Liver (tissue), 9 donors: ENCODE measurements around the gene CYP2S1. TPM values are rescaled to one million over a fixed set of nuclear protein-coding genes. Genes with fewer than 3 reads are reported as not detected.

Experiments used
- DNase-seq: peaks from one replicate; pipeline ENCODE4 v3.0.0-alpha.2; 2017; ENCODE audit warnings: low spot score
- H3K27ac ChIP-seq, 2 donors: one replicate each; pipeline ENCODE4 v1.7.0; 2013; ENCODE audit warnings: inconsistent platforms in 2 of 2, low read length in 2 of 2, control low read depth in 1 of 2, low read depth in 1 of 2, mild to moderate bottlenecking in 1 of 2
- H3K27me3 ChIP-seq, 4 donors: one replicate each; pipeline versions ENCODE4 v1.6.1 to v1.7.0; 2013; ENCODE audit warnings: low read length in 3 of 4, inconsistent platforms in 1 of 4, mild to moderate bottlenecking in 1 of 4, moderate library complexity in 1 of 4; ENCODE audit not compliant: control insufficient read depth in 4 of 4, insufficient read depth in 4 of 4
- H3K36me3 ChIP-seq, 4 donors: one replicate each; pipeline versions ENCODE4 v1.6.1 to v1.7.0; 2013; ENCODE audit warnings: low read length in 3 of 4, mild to moderate bottlenecking in 3 of 4, low read depth in 1 of 4, moderate library complexity in 1 of 4; ENCODE audit not compliant: control insufficient read depth in 4 of 4, insufficient read depth in 3 of 4
- H3K4me1 ChIP-seq, 4 donors: one replicate each; pipeline versions ENCODE4 v1.6.1 to v1.7.0; 2013; ENCODE audit warnings: low read length in 3 of 4, mild to moderate bottlenecking in 3 of 4, moderate library complexity in 1 of 4; ENCODE audit not compliant: control insufficient read depth in 4 of 4, insufficient read depth in 4 of 4
- H3K4me3 ChIP-seq, 3 donors: one replicate each; pipeline versions ENCODE4 v1.6.1 to v1.7.0; 2013; ENCODE audit warnings: low read length in 3 of 3, control low read depth in 1 of 3, low read depth in 1 of 3, mild to moderate bottlenecking in 1 of 3
- H3K9ac ChIP-seq, 2 donors: one replicate each; pipeline ENCODE4 v1.7.0; 2013; ENCODE audit warnings: low read length in 2 of 2, mild to moderate bottlenecking in 2 of 2, moderate library complexity in 2 of 2, control low read depth in 1 of 2, low read depth in 1 of 2
- H3K9me3 ChIP-seq, 4 donors: one replicate each; pipeline versions ENCODE4 v1.6.1 to v1.7.0; 2013; ENCODE audit warnings: low read length in 3 of 4; ENCODE audit not compliant: control insufficient read depth in 4 of 4
- ATF3 ChIP-seq: IDR thresholded peaks from 2 replicates; pipeline ENCODE4 v1.6.1; 2016; ENCODE audit warnings: antibody characterized with exemption
- CTCF ChIP-seq: fragments of 150-350 bp; IDR thresholded peaks from 2 replicates; pipeline ENCODE4 v1.5.1; 2017; ENCODE audit warnings: improper control_type of control experiment, low read depth, low read length; ENCODE audit not compliant: missing input control
- EGR1 ChIP-seq, 2 donors: IDR thresholded peaks; 2 replicates each; pipeline ENCODE4 v1.6.1; 2016 to 2018; ENCODE audit warnings: antibody characterized with exemption in 2 of 2, low read depth in 2 of 2
- FOXA1 ChIP-seq: IDR thresholded peaks from 2 replicates; pipeline ENCODE4 v1.6.1; 2016; ENCODE audit warnings: antibody characterized with exemption
- FOXA2 ChIP-seq: IDR thresholded peaks from 2 replicates; pipeline ENCODE4 v1.6.1; 2016; ENCODE audit warnings: antibody characterized with exemption
- GABPA ChIP-seq, 2 donors: IDR thresholded peaks in 1 of 2; conservative IDR thresholded peaks in 1 of 2; 2 replicates each; pipeline ENCODE4 v1.6.1; 2016; ENCODE audit warnings: antibody characterized with exemption in 2 of 2, mild to moderate bottlenecking in 1 of 2, moderate library complexity in 1 of 2
- HNF4A ChIP-seq, 2 donors: conservative IDR thresholded peaks; 2 replicates each; pipeline ENCODE4 v1.6.1; 2016; ENCODE audit warnings: antibody characterized with exemption in 2 of 2, mild to moderate bottlenecking in 2 of 2
- HNF4G ChIP-seq: IDR thresholded peaks from 2 replicates; pipeline ENCODE4 v1.6.1; 2016; ENCODE audit warnings: antibody characterized with exemption
- JUND ChIP-seq, 2 donors: IDR thresholded peaks; 2 replicates each; pipeline ENCODE4 v1.6.1; 2016; ENCODE audit warnings: antibody characterized with exemption in 2 of 2
- MAX ChIP-seq: IDR thresholded peaks from 2 replicates; pipeline ENCODE4 v1.6.1; 2016; ENCODE audit warnings: antibody characterized with exemption
- NR2F2 ChIP-seq: IDR thresholded peaks from 2 replicates; pipeline ENCODE4 v1.6.1; 2016; ENCODE audit warnings: antibody characterized with exemption
- RAD21 ChIP-seq, 2 donors: IDR thresholded peaks; 2 replicates each; pipeline ENCODE4 v1.6.1; 2016; ENCODE audit warnings: antibody characterized with exemption in 2 of 2, mild to moderate bottlenecking in 2 of 2
- REST ChIP-seq: IDR thresholded peaks from 2 replicates; pipeline ENCODE4 v1.6.1; 2016; ENCODE audit warnings: antibody characterized with exemption, mild to moderate bottlenecking
- RXRA ChIP-seq, 2 donors: IDR thresholded peaks; 2 replicates each; pipeline ENCODE4 v1.6.1; 2017 to 2018; ENCODE audit warnings: antibody characterized with exemption in 2 of 2, mild to moderate bottlenecking in 1 of 2
- SP1 ChIP-seq: IDR thresholded peaks from 2 replicates; pipeline ENCODE4 v1.6.1; 2018; ENCODE audit warnings: antibody characterized with exemption, mild to moderate bottlenecking
- TAF1 ChIP-seq: conservative IDR thresholded peaks from 2 replicates; pipeline ENCODE4 v1.6.1; 2016; ENCODE audit warnings: antibody characterized with exemption, mild to moderate bottlenecking
- YY1 ChIP-seq: IDR thresholded peaks from 2 replicates; pipeline ENCODE4 v1.6.1; 2016; ENCODE audit warnings: antibody characterized with exemption, mild to moderate bottlenecking
- ZBTB33 ChIP-seq: IDR thresholded peaks from 2 replicates; pipeline ENCODE4 v1.6.1; 2016; ENCODE audit warnings: antibody characterized with exemption
- WGBS: extraction: QIAGEN DNeasy Blood & Tissue Kit; methylation state at CpG from one replicate; pipeline ENCODE4 v1.1.7; 2013; 5-methylcytosine and 5-hydroxymethylcytosine counted together
- polyA plus RNA-seq, 2 donors: library from polyadenylated mRNA; stranded (reverse) in 1 of 2; unstranded in 1 of 2; fragments of 200-250 nt in 1 of 2; fragments of >200 nt in 1 of 2; fragmentation: Nextera tagmentation in 1 of 2; extraction: Ambion mirVana in 1 of 2; gene quantifications; one replicate each; pipeline versions ENCODE4 v1.2.1 to v1.2.3, GENCODE V29; 2013 to 2015
- total RNA-seq, 2 donors: library from RNA; depleted of rRNA; stranded (reverse); fragments of >200 nt; gene quantifications; one replicate each; pipeline ENCODE4 v1.2.3, GENCODE V29; 2014
- donor health status: healthy.
- donor health status: healthy.
- donor health status: healthy.
- donor health status: healthy.
- donor health status: healthy.

CYP2S1 gene
- total and polyA plus RNA-seq, 4 donors = 0.35 to 1.9 (median 1.5) TPM

DNA sequence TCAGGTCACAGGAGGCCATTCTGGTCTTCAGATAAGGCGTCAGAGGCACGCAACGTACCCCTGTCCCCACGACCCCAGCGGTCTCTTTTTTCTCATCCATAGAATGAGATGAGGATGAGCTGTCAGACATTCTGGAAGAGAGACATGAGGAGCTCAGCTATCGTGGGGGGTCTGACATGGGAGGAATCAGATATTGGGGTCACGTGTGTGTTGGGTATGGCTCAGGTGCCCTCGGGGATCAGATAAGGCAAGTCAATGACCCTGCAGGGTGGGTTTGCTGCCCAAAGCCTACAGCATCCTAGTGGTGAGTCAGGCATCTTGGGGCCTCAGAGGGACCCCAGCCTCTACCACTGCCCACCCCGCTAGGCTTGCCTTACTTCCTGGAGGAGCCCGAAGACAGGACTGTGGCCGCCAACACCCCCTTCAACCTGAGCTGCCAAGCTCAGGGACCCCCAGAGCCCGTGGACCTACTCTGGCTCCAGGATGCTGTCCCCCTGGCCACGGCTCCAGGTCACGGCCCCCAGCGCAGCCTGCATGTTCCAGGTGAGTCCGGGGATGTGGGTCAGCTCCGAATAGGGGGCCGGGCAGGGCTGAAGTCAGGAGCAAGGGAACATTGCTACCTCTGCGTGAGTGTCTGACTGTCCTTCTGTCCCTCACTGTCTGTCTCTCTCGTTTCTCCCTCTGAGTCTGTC is 28.6 kb downstream of the CYP2S1 start:
- WGBS = 82% methylated on average over 20 of the region's 20 CpGs
- Histone ChIP-seq H3K27ac (no peak overlapping the region), H3K4me3 (no peak overlapping the region)

GRCh38 chr19:41222240-41222639 is 29.2 kb downstream of the CYP2S1 start:
- peaks cover 0 to 13% (median 7%) of the 10 kb centered on the region in 4 donors for H3K4me1 ChIP-seq
- peaks cover 0 to 2% (median 0%) of the 10 kb centered on the region in 4 donors for H3K27me3 ChIP-seq
- H3K36me3 ChIP-seq = no peaks in the 10 kb centered on the region
- H3K4me3 ChIP-seq = no peak overlapping the region
- no peak for TF ChIP-seq FOXA1
- no peak for TF ChIP-seq JUND (IDR thresholded peaks at IDR 0.05)
- no peak for TF ChIP-seq MAX
- no peak for TF ChIP-seq EGR1 (IDR thresholded peaks at IDR 0.05; ENCODE audit: low read depth in 2 of 2)
- TF ChIP-seq FOXA2 = no peak
- 78% methylated on average over 10 of the region's 10 CpGs for WGBS
- no peak overlapping the region for H3K27ac ChIP-seq
- no peaks in the 10 kb centered on the region for H3K9me3 ChIP-seq
- no peak overlapping the region for H3K9ac ChIP-seq
- no peak for DNase-seq

More for the DNA sequence above, 28.6 kb downstream of the CYP2S1 start:
- no peak for TF ChIP-seq GABPA (IDR thresholded peaks at IDR 0.05 in 1 of 2, conservative IDR thresholded peaks at IDR 0.05 in 1 of 2)
- H3K4me1 ChIP-seq = peaks cover 0 to 10% (median 5%) of the 10 kb centered on the region in 4 donors
- H3K27me3 ChIP-seq = peaks cover 0 to 2% (median 0%) of the 10 kb centered on the region in 4 donors
- no peak for DNase-seq
- H3K36me3 ChIP-seq = no peaks in the 10 kb centered on the region
- no peak overlapping the region for H3K9ac ChIP-seq
- H3K9me3 ChIP-seq = no peaks in the 10 kb centered on the region

DNA sequence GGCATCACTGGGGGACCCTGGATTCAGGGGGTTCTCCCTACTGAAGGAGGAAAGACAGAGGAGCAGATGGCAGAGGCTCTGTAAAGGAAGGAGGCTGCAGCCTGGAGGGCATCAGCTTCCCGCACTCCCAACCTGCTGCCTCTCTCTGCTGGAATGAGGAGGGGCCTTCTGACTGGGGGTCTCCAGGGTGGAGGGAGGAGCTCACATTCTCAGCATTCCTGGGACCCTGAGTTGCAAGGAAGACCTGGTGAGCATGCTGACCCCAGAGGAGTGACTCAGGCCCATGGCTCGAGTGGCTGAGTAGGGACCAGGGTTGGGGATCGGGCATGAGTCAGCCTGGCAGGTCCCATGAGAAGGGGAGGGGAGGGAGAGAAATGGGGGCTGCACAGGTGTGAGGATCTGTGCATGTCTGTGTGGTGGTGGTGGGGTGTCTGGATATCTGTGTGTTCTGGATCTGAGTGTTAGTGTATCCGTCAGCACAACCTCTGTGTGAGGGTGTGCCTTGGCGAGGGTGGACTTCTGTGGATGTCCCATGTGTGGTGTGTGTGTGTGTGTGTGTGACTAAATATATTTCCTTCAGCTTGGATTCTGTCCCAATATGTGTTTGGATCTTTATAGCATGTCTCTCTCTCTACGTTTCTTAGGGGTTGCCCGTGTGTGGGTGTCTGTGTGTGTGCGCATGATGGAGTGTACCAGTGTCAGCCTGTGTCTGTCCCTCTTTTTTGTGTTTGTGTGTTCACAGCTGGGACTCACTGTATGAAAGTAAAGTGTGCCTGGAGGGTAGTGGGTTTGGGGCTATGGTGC is 30.6 kb downstream of the CYP2S1 start:
- 63% methylated on average over 8 of the region's 8 CpGs for WGBS
- Histone ChIP-seq H3K27ac (no peak overlapping the region), H3K4me1 (peaks cover 0 to 11% (median 7%) of the 10 kb centered on the region in 4 donors), H3K27me3 (peaks cover 0 to 2% (median 0%) of the 10 kb centered on the region in 4 donors), H3K4me3 (no peak overlapping the region), H3K36me3 (no peaks in the 10 kb centered on the region), H3K9me3 (no peaks in the 10 kb centered on the region), H3K9ac (no peak overlapping the region)
- DNase-seq = no peak
- no peak for TF ChIP-seq YY1
- no peak for TF ChIP-seq MAX
- TF ChIP-seq HNF4G = no peak
- TF ChIP-seq FOXA1 = no peak
- TF ChIP-seq EGR1 (IDR thresholded peaks at IDR 0.05; ENCODE audit: low read depth in 2 of 2) = no peak
- no peak for TF ChIP-seq JUND (IDR thresholded peaks at IDR 0.05)
- TF ChIP-seq ZBTB33 = no peak
- no peak for TF ChIP-seq CTCF
- TF ChIP-seq ATF3 = no peak
- TF ChIP-seq NR2F2 = no peak
- TF ChIP-seq SP1 = no peak
- no peak for TF ChIP-seq REST
- TF ChIP-seq HNF4A (conservative IDR thresholded peaks at IDR 0.05) = no peak
- no peak for TF ChIP-seq FOXA2
- no peak for TF ChIP-seq RAD21 (IDR thresholded peaks at IDR 0.05)
- no peak for TF ChIP-seq TAF1
- TF ChIP-seq RXRA (IDR thresholded peaks at IDR 0.05) = no peak
- TF ChIP-seq GABPA (IDR thresholded peaks at IDR 0.05 in 1 of 2, conservative IDR thresholded peaks at IDR 0.05 in 1 of 2) = no peak
